H1 (cell line): Measurements from ENCODE around the gene C19orf73. TPM values are rescaled to one million over a fixed set of nuclear protein-coding genes. Genes with fewer than 3 reads are reported as not detected.

Experiments
- BACH1 ChIP-seq: IDR thresholded peaks from 2 replicates; pipeline ENCODE4 v1.6.1; 2012; ENCODE audit warnings: low read length, improper control_type of control experiment
- BCL11A ChIP-seq, 2 experiments: IDR thresholded peaks; one replicate each; pipeline ENCODE4 v1.6.1; 2011; ENCODE audit warnings: low read depth in 2 of 2, low read length in 2 of 2, mild to moderate bottlenecking in 2 of 2
- CBX8 ChIP-seq: fragments of 300-800, 300-1000 bp; sonication (generic); IDR thresholded peaks from 2 replicates; pipeline ENCODE4 v1.7.1; 2016; ENCODE audit warnings: low read depth, low read length, borderline replicate concordance
- CTBP2 ChIP-seq: IDR thresholded peaks from 2 replicates; pipeline ENCODE4 v1.7.0; 2011; ENCODE audit warnings: borderline replicate concordance, mild to moderate bottlenecking, moderate library complexity, mixed read lengths, low read length; ENCODE audit not compliant: insufficient read depth, insufficient read length
- HDAC2 ChIP-seq, 2 experiments: fragments of 300-600 bp in 1 of 2; sonication (generic) in 1 of 2; IDR thresholded peaks; 2 replicates each; pipeline ENCODE4 v1.6.1; 2011 to 2012; ENCODE audit warnings: low read depth in 2 of 2, low read length in 2 of 2, mild to moderate bottlenecking in 2 of 2, moderate library complexity in 2 of 2, borderline replicate concordance in 1 of 2, inconsistent platforms in 1 of 2
- POLR2A ChIP-seq, 2 experiments: IDR thresholded peaks; 1 replicate in 1 of 2; 2 replicates in 1 of 2; pipeline ENCODE4 v1.6.1; 2011; ENCODE audit warnings: low read depth in 2 of 2, low read length in 2 of 2, mild to moderate bottlenecking in 2 of 2; ENCODE audit errors: control extremely low read depth in 1 of 2
- POU5F1 ChIP-seq: IDR thresholded peaks from 2 replicates; pipeline ENCODE4 v1.6.1; 2011; ENCODE audit warnings: low read depth, mild to moderate bottlenecking, low read length, moderate library complexity
- RNF2 ChIP-seq: fragments of 200-900, 300-1000 bp; sonication (generic); IDR thresholded peaks from 2 replicates; pipeline ENCODE4 v1.7.1; 2016; ENCODE audit warnings: borderline replicate concordance, low read depth, mild to moderate bottlenecking, antibody characterized with exemption, low read length; ENCODE audit not compliant: poor library complexity, severe bottlenecking; ENCODE audit errors: missing control alignments
- SIX5 ChIP-seq: IDR thresholded peaks from 2 replicates; pipeline ENCODE4 v1.6.1; 2011; ENCODE audit warnings: mild to moderate bottlenecking, low read depth, low read length
- SP2 ChIP-seq: IDR thresholded peaks from 2 replicates; pipeline ENCODE4 v1.6.1; 2012; ENCODE audit warnings: mild to moderate bottlenecking, low read length, inconsistent platforms
- SP4 ChIP-seq: IDR thresholded peaks from 2 replicates; pipeline ENCODE4 v1.6.1; 2012; ENCODE audit warnings: low read length, inconsistent platforms
- TAF7 ChIP-seq: optimal IDR thresholded peaks from 2 replicates; pipeline ENCODE3; 2011; ENCODE audit warnings: low read depth, mild to moderate bottlenecking, inconsistent platforms, low read length, moderate library complexity, borderline replicate concordance
- TCF12 ChIP-seq: IDR thresholded peaks from 2 replicates; pipeline ENCODE4 v1.6.1; 2011; ENCODE audit warnings: low read depth, mild to moderate bottlenecking, low read length
- TEAD4 ChIP-seq: IDR thresholded peaks from 2 replicates; pipeline ENCODE4 v1.6.1; 2012; ENCODE audit warnings: low read depth, low read length, inconsistent platforms, mixed read lengths
- ZNF274 ChIP-seq: IDR thresholded peaks from 2 replicates; pipeline ENCODE4 v1.7.0; 2012; ENCODE audit warnings: low read length, borderline replicate concordance; ENCODE audit errors: extremely low read depth
- polyA plus RNA-seq, 7 experiments: library from polyadenylated mRNA; depleted of rRNA in 3 of 7; stranded (reverse) in 5 of 7; unstranded in 2 of 7; fragments of >200 nt in 5 of 7; fragments of 200-250 nt in 2 of 7; gene quantifications; 1 replicate in 5 of 7; 2 replicates in 1 of 7; 4 replicates in 1 of 7; pipeline versions ENCODE4 v1.2.1 to v1.2.3, GENCODE V29; 2011 to 2013; ENCODE audit warnings: missing spikeins in 2 of 7, mixed read lengths in 2 of 7
- total RNA-seq: library from RNA; stranded (reverse); fragmentation: NEBNext Ultra II Directional; extraction: Animal tissue kit (Norgen Biotek cat#: 25700); gene quantifications from 2 replicates; pipeline ENCODE4 v1.2.1, GENCODE V29; 2021
- TF ChIP-seq, protein P1 (sequence below): IDR thresholded peaks from 2 replicates; pipeline ENCODE4 v1.6.1; 2011; ENCODE audit warnings: low read length, improper control_type of control experiment
- TF ChIP-seq, protein P2 (sequence below): IDR thresholded peaks from 2 replicates; pipeline ENCODE4 v1.6.1; 2012; ENCODE audit warnings: low read length, inconsistent platforms
- TF ChIP-seq, protein P3 (sequence below): IDR thresholded peaks from 2 replicates; pipeline ENCODE4 v1.6.1; 2012; ENCODE audit warnings: inconsistent platforms

C19orf73 gene
- total and polyA plus RNA-seq, 2 of the 8 experiments (the other 6 are each of a cell fraction or from before 2014, with no cell fraction given), result 2.5 to 4.6 TPM

DNA sequence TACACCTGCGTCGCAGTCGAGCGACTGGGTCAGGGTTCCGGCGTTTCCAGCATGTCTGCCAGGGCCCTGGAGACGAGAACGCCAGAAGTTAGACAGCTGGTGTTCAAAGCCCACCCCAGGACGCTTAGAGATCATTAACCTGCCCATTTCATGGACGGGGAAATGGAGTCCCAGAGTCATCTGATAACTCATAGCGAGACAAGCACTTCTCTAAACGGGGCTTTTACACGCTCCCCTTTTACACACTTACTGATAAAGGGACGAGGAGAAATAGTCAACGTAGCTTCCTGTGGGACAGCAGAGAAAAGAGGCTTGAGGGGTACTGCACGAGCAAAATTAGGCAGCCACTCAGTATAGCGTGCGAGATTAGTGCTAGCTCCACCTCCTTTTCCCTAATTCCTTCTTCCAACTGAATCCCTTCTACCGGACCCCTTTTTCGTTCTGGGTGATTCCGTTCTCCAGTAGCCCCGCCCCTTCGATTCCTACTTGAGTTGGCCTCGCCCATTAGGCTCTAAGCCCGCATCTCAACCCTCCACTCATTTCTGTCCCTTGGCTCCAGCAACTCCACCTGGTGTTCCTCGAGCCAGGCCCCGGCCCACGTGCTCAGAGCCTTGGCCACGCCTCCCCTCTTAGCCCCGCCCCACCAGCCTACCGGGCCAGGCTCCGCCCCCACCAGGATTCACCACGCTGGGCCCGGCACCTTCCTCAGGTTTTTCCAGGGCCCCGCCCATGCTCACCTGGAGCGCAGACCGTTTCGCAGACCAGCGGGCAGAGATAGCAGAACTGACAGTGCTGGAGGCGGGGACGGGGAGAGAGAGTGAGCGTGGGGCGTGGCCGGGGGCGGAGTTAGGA lies 32.5 kb upstream of the C19orf73 start (continued):
- TF ChIP-seq, protein P1, sequence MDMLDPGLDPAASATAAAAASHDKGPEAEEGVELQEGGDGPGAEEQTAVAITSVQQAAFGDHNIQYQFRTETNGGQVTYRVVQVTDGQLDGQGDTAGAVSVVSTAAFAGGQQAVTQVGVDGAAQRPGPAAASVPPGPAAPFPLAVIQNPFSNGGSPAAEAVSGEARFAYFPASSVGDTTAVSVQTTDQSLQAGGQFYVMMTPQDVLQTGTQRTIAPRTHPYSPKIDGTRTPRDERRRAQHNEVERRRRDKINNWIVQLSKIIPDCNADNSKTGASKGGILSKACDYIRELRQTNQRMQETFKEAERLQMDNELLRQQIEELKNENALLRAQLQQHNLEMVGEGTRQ, result peak; percentile 84
- peak; percentile 90; the same call in 1 of the 2 replicates for TF ChIP-seq SP4
- TF ChIP-seq CBX8, result no peak
- no peak for TF ChIP-seq ZNF274
- no peak for TF ChIP-seq BACH1
- TF ChIP-seq POLR2A (IDR thresholded peaks at IDR 0.05; ENCODE audit: control extremely low read depth in 1 of 2, low read depth in 2 of 2, low read length in 2 of 2), result peak in 1 of 2 experiments; percentile 53; a peak in 1 of 3 replicates
- TF ChIP-seq, protein P2, sequence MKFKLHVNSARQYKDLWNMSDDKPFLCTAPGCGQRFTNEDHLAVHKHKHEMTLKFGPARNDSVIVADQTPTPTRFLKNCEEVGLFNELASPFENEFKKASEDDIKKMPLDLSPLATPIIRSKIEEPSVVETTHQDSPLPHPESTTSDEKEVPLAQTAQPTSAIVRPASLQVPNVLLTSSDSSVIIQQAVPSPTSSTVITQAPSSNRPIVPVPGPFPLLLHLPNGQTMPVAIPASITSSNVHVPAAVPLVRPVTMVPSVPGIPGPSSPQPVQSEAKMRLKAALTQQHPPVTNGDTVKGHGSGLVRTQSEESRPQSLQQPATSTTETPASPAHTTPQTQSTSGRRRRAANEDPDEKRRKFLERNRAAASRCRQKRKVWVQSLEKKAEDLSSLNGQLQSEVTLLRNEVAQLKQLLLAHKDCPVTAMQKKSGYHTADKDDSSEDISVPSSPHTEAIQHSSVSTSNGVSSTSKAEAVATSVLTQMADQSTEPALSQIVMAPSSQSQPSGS, result no peak
- TF ChIP-seq SP2, result no peak
- no peak for TF ChIP-seq BCL11A (IDR thresholded peaks at IDR 0.05; ENCODE audit: low read depth in 2 of 2, low read length in 2 of 2)
- TF ChIP-seq TCF12, result 0 out of 2 replicates have a peak, but pooled peaks have one; percentile 10
- no peak for TF ChIP-seq TAF7
- TF ChIP-seq HDAC2 (IDR thresholded peaks at IDR 0.05; ENCODE audit: borderline replicate concordance in 1 of 2, low read depth in 2 of 2, low read length in 2 of 2), result peak in 1 of 2 experiments; percentile 84; a peak in 1 of 4 replicates
- no peak for TF ChIP-seq RNF2
- TF ChIP-seq TEAD4, result no peak
- TF ChIP-seq CTBP2, result no peak
- TF ChIP-seq, protein P3, sequence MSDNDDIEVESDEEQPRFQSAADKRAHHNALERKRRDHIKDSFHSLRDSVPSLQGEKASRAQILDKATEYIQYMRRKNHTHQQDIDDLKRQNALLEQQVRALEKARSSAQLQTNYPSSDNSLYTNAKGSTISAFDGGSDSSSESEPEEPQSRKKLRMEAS, result peak; percentile 96
- no peak for TF ChIP-seq POU5F1
- peak; percentile 26; the same call in 1 of the 2 replicates for TF ChIP-seq SIX5
